Body of pancreas (tissue), 4 donors: ENCODE results near the gene CEP97.

Experiments used
- POLR2A ChIP-seq, 3 donors: fragments of 450-650 bp; IDR thresholded peaks; one replicate each; pipeline ENCODE4 v1.6.1; 2016; ENCODE audit warnings: antibody characterized with exemption in 3 of 3, mild to moderate bottlenecking in 2 of 3
- TF ChIP-seq, protein P1 (sequence below), 7 experiments: fragments of 450-650 bp in 4 of 7; fragments of 200-600 bp in 3 of 7; sonication (generic) in 3 of 7; IDR thresholded peaks; one replicate each; pipeline ENCODE4 v1.5.1; 2016 to 2019; ENCODE audit warnings: antibody characterized with exemption in 7 of 7

DNA sequence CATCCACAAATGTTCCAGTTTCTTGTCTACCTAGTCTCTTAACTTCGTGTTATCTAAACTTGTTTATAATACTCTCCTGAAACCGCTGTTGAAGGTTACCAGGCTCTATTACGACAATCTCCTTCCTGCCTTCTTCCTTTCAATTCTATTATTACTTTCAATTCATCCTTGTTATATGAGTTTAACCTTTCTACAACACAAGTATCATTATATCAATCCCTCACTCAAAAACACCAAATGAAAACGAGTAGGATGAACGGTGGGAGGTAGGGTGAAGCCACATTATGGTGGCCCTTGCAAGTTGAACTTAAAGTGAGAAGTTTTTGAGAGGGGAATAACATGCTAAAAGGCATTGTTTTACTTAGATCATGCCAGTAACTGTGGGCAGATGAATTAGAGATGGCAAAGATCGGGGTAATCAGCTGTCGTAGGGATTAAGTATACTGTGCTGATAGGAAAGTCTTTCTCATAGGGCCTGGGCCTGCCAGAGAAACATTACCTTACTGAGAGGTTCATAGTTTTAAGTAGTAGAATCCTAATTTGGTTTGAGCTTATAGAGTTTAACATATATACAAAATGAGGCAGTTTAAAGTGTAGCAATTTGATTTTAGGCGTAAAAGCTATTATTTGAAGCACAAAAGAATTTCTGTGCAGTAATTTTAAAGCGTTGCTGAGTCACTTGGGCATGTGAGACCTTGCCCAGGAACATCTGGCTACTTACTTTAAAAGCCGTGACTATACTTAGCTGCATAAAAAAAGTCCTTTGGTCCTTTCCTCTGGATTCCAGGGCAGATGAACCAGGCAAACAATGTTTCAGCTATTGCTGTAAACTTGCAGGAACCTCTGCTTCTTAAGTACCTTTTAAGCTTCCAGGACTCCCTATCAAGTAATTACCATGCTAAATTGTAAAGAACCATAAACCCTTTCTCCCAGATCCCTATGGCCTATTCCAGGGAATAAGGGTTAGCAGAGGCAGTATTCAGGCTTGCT lies 3.3 kb upstream of the CEP97 start:
- TF ChIP-seq, protein P1, sequence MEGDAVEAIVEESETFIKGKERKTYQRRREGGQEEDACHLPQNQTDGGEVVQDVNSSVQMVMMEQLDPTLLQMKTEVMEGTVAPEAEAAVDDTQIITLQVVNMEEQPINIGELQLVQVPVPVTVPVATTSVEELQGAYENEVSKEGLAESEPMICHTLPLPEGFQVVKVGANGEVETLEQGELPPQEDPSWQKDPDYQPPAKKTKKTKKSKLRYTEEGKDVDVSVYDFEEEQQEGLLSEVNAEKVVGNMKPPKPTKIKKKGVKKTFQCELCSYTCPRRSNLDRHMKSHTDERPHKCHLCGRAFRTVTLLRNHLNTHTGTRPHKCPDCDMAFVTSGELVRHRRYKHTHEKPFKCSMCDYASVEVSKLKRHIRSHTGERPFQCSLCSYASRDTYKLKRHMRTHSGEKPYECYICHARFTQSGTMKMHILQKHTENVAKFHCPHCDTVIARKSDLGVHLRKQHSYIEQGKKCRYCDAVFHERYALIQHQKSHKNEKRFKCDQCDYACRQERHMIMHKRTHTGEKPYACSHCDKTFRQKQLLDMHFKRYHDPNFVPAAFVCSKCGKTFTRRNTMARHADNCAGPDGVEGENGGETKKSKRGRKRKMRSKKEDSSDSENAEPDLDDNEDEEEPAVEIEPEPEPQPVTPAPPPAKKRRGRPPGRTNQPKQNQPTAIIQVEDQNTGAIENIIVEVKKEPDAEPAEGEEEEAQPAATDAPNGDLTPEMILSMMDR (IDR thresholded peaks at IDR 0.05) = no peak
- TF ChIP-seq POLR2A (IDR thresholded peaks at IDR 0.05) = no peak
